Endometrial microvascular endothelial cells (primary cell): Measurements from ENCODE around the gene PREX1. TPM values are rescaled to one million over a fixed set of nuclear protein-coding genes. Genes with fewer than 3 reads are reported as not detected.
"Not testable (repeated sequence)": the region's sequence is repeated elsewhere in the genome, so short reads cannot be mapped to it uniquely, and the experiment has no call there.

Source experiments
- in situ Hi-C: cut with HindIII; loops from 2 replicates; pipeline ENCODE4 v1.10.0; 2017; ENCODE audit warnings: low sequenced_read_pairs, low pct_unique_long_range_greater_than_20kb; ENCODE audit errors: inconsistent ontology term
- total RNA-seq: library from RNA; depleted of rRNA; stranded (reverse); fragments of >200 nt; gene quantifications from one replicate; pipeline ENCODE4 v1.2.3, GENCODE V29; 2015; ENCODE audit errors: inconsistent ontology term

PREX1 gene, protein sequence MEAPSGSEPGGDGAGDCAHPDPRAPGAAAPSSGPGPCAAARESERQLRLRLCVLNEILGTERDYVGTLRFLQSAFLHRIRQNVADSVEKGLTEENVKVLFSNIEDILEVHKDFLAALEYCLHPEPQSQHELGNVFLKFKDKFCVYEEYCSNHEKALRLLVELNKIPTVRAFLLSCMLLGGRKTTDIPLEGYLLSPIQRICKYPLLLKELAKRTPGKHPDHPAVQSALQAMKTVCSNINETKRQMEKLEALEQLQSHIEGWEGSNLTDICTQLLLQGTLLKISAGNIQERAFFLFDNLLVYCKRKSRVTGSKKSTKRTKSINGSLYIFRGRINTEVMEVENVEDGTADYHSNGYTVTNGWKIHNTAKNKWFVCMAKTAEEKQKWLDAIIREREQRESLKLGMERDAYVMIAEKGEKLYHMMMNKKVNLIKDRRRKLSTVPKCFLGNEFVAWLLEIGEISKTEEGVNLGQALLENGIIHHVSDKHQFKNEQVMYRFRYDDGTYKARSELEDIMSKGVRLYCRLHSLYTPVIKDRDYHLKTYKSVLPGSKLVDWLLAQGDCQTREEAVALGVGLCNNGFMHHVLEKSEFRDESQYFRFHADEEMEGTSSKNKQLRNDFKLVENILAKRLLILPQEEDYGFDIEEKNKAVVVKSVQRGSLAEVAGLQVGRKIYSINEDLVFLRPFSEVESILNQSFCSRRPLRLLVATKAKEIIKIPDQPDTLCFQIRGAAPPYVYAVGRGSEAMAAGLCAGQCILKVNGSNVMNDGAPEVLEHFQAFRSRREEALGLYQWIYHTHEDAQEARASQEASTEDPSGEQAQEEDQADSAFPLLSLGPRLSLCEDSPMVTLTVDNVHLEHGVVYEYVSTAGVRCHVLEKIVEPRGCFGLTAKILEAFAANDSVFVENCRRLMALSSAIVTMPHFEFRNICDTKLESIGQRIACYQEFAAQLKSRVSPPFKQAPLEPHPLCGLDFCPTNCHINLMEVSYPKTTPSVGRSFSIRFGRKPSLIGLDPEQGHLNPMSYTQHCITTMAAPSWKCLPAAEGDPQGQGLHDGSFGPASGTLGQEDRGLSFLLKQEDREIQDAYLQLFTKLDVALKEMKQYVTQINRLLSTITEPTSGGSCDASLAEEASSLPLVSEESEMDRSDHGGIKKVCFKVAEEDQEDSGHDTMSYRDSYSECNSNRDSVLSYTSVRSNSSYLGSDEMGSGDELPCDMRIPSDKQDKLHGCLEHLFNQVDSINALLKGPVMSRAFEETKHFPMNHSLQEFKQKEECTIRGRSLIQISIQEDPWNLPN (N-terminal part only)
- total RNA-seq: 60.5 TPM

DNA sequence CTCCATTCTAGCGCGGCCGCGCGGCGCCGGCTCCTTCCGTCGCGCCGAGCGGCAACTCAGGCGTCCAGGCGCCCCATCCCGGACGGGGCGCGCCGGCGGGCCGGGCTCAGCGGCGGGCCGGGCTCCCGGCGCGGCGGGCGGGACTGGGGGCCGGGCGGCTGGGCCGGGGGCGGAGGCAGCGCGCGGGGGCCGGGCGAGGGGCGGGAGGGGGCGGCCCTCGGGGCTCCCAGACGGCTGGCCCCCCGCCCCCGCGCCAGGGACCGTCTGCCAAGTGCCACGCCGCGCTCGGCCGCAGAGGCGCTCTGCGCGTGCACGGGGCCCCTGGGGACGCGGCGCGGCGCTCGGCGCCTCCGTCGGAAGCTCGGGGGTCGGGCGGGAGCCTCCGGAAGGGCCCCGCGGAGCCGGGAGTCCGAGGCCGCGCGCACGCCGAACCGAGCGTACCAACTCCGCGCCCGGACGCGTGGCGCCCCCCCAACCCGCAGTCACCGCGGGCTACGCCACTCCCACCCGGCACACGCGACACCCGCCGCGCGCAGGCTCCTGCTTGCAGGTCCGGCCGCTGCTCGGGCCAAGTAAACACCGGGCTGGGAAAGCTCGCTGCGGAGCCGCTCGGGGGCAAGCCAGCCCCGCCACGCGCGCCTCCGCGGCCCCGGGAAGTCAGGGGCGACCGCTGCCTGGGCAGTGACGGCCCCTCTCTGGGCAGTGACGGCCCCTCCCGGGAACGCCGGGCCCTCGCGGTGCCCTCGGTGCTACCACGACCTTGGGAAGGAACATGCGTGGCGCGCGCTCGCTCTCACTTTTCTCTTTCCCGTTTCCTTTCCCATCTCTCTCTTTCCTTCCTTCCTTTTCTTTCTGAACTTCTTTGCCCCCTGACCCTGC, at the start of gene PREX1:
Gene PREX1 (minus strand): TSS at position 145 of the 879 bp plus-strand sequence. CDS start 139 bp downstream, at position 6.
- in situ Hi-C loops: no loop called here

DNA sequence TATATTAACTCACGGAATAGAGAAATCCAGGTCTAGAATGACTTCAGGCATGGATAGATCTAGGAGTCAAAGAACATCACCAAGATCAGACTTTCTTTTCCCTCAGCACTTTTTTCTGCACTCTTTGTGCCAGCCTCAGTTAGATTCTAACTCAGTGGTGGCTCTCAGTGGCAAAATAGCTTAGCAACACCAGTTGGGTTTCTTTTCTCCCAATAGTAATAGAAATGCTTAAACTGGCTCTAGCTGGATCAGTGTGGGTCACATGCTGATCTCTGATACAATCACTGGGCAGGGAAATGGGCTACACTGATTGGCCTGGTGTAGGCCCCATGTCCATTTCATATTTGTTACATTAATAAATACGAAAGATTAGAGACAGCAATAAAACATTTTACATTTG, 49.5 kb upstream of the PREX1 start:
- in situ Hi-C loops: no loop called here

DNA sequence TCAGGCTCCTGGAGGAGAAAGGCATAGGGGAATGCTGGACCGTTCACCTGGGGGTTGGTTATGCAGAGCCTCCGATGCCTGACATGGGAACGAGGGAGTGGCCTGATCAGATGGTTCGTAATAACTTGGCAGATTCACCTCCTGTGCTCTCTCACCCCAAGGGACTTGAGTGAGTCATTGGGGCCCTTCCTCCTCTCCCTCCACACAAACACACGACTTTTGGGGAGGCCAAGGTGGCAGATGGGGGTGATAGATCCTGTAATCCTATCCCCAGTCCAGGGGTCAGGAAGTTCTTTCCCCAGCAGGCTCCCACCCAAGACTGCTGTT, 48.1 kb upstream of the PREX1 start:
- in situ Hi-C loops: no loop called here

DNA sequence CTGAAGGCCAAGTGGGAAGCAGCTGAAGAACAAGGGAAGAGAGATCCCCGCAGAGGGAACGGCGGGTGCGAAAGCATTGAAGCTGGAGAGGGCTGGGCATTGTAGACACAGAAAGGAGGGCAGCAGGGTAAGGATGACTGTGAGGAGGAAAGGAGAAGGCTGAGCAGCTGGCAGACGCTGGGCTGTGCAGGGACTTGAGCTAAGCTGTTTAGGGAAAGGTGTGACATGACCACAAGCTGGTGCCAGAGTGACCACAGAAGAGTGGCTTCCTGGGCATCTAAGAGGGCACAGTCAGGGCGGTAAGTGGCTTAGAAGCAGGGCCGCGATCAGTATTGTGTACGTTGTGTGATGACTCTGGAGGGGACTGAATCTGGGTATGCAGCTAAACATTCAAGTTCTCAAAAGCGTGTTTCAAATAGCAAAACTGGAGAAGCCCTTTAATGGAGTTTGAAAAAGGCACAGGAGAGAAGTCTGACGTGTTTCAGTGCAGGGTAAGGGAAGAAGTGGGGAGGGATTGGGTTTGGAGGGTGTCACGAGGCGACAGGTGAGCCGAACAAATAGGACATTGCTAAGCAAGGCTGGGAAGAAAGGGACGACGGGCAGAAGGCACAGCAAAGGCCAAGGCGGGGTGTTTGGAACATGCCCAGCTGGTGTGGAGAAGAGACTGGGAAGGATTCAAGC, 47.6 kb upstream of the PREX1 start:
- in situ Hi-C loops: no loop called here

DNA sequence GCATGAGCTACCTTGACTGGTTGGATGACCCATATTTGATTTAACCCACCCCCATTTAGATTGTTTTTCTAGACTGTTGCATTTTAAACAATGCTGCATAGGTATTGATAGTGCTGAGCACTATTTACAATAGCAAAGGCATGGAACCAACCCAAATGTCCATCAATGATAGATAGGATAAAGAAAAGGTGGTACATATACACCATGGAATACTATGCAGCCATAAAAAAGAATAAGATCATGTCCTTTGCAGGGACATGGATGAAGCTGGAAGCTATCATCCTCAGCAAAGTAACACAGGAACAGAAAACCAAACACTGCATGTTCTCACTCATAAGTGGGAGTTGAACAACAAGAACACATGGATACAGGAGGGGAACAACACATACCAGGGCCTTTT, 41.6 kb upstream of the PREX1 start:
- in situ Hi-C loops: not testable (repeated sequence)

DNA sequence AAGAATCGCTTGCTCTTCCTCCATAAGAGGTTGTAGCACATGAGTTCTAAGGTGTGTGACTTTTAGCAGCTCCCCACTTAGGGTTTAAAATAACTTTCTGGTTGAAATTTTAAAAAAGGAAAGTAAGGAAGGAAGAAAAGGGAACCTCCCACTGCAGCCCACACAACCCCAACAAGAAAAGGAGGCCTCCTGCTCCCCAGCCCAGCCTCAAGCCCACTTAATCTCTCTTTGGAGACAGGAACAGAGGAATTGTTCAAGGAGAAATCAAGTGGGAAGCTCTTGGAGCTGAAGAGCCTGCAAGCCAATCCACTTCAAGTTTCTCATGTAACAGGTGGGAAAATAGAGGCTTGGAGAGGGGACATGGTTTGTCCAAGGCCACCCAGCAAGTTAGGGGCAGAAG, 39.1 kb upstream of the PREX1 start:
- in situ Hi-C loops: no loop called here

DNA sequence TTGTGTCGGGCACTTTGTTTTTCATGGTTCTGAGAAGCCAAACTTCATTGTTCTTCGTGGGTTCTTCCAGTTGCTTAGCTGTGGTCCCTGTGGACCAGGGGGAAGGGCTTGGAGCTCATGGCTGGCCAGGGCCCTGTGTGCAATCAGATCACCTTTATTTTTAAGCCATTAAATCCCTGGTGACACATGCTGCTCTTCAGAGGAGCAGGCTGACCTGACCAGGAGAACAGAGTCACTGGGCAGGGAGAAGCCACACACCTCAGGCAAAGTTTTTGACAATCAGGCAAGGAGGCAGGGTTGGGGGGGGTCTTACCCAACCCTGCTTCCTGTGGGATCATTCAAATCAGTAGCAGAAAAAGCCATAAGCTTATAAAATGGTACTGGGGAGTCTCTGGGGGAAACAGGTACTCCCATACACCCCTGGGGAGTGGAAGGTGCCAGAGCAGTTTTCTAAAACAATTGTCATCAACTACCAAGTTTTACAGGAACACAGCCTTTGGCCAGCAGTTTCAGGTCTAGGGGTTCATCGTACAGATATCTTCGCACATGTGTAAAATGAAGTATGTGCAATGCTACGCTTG, 37.0 kb upstream of the PREX1 start:
- in situ Hi-C loops: no loop called here

DNA sequence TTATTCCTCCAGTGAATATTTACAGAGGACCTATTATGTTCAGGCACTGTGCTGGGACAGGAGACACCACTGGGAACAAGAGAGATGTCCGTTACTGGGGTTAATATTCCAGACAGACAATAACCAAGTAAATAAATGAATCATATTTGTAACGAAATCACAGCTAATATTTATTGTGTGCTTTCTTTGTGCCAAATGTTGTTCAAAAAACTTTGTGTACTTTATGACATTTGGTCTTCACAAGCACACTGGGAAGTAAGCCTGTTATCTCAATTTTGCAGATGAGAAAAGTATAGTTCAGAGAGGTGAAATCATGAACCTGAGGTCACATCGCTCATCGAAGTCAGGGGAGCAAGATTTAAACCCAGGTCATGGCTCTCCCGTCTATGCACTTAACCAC, 36.5 kb upstream of the PREX1 start:
- in situ Hi-C loops: no loop called here

DNA sequence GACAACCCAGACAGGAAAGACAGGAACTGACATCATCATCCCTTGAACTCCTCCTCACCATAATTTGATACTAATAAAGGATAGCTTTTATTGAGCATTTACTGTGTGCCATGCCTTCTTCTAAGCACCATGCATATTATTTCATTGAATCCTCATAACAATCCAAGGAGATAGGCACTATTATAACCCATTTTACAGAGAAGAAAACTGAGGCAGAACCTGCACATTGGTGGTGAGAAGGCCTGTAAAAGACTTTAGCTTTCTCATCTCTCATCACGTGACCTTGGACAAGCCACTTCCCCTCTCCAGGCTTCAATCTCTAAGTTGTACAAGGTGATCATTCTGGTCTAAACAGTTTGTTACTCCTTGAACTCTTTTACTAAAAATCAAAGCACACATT, 34.5 kb upstream of the PREX1 start:
- in situ Hi-C loops: no loop called here

DNA sequence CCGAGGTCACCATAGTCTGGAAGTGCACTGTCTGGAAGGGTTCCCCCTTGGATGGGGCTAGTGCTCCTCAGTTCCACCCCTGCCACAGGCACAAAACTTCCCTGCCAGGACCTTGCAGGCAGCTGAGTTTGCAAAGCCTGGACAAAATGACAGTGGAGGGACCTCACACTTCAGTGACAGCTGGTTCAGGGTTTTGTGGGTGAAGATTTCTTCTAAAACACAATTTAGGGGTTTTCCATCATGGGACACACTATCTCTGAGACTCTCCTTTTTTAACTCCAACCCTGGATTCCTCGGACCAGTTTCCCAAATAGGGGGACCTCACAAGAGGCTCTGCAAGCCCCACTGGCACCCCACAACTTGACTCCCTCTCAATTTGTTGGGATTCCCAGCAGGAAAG, 33.6 kb upstream of the PREX1 start:
- in situ Hi-C loops: no loop called here

DNA sequence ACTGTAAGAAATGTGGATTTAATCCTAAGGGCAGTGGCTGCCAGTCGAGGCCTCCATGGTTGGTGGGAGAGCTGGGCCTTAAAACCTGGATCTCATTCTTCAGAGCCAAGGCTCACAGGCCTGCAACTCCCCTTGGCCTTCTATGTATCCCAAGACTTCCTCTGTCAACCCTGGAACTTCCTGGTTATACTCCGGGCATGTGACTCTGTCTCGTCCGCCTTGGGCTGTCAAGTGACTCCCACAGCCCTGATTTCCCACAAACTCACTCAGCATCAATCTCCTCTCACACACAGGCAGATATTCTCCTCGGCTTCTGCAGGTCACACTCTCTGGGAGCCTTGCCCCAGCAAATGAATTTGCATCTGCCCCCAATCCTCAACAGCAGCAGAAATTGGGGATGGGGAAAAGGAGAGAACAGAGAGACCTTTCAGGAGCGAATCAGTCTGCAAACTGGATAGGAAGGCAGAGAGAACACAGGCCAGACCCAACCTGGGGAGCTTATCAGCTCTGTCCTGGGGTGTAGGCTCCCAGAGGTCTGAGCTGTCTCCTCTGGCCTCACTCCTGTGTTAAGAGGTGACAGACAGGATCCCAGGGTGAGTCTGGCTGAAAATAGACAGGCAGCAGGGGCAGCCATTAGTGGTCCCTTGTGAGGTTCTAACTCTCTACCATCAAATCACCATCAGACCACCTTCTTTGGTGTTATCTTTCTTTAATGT, 30.4 kb upstream of the PREX1 start:
- in situ Hi-C loops: no loop called here

DNA sequence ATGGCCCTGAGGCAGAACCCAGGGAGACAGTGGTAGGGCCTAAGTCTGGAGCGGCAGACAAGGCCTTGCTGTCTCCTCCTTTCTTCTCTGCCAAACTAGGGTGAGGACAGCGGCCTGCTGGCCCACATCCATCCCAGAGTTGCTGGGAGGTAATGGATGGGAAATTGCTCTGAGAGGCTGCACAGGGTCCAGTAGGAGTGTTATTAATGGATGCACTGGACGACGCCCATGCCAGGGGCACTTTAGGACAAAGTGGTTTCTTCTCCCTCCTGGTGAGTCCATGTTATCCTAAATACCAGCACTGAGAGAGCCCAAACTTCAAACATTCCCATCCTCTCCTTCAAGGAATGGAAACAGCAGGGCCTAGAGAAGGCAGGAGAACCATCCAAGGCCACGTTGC, 28.3 kb upstream of the PREX1 start:
- in situ Hi-C loops: no loop called here

DNA sequence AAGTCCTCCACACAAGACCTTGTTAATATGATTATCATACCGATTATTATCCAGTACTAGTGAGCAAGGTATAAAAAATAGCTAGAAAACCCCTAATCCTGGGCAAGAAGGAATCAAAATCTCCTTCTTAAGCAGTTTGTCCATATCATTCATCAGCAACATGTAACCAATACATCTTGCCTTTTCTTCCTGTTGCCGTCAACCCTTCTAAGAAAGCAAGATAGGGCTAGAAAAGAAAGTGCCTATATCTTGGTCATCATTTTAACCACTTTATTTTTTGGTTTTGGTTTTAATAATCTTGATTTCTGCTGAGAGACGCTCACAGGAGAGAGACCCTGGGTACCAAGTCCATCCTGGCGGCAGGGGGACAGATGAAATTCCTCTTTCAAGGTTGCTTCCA, 27.2 kb upstream of the PREX1 start:
- in situ Hi-C loops: no loop called here

DNA sequence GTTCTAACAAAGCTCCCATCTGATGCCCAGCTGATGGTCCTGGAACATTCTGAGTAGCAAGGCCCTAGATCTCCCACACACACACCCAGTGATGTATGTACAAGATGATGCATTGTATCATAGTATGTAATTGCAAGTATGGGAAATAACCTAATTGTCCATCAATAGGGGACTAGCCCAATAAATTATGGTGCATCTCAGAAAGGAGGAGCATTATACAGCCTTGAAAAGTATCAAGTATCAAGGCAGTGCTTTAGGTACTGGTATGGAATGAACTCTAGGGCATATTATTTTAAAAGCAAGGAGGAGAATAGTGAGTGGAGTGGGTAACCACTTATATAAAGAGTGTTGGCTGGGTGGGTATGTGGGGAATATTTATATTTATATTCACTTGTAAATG, 24.8 kb upstream of the PREX1 start:
- in situ Hi-C loops: no loop called here

DNA sequence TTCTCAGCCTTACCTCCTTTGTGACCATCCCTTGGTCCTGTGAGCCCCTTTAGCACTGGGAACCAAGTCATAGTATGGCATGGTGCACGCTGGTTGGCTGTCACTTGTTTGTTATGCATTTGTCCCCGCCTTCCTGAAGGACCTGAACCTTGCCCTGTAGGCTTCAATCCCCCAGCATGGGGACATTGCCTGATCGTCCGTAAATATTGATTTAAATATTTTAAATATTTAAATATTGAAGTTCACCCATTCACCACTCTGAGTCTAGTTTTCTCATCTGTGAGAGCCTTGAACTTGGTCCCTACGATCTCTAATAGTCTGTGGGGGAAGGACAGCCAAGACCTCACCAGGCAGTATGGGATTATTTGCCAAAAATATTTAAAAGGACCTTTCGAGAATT, 23.8 kb upstream of the PREX1 start:
- in situ Hi-C loops: no loop called here

DNA sequence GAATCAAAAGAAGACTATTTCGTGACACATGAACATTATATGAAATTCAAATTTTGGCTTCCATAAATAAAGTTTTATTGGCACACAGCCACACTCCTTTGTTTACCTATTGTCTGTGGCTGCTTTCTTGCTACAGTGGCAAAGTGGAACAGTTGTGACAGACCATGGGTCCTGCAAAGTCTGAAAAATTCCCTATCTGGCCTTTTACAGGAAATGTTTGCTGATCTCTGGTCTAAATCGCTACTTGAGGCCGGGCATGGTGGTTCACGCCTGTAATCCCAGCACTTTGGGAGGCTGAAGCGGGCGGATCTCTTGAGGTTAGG, 23.1 kb upstream of the PREX1 start:
- in situ Hi-C loops: no loop called here

DNA sequence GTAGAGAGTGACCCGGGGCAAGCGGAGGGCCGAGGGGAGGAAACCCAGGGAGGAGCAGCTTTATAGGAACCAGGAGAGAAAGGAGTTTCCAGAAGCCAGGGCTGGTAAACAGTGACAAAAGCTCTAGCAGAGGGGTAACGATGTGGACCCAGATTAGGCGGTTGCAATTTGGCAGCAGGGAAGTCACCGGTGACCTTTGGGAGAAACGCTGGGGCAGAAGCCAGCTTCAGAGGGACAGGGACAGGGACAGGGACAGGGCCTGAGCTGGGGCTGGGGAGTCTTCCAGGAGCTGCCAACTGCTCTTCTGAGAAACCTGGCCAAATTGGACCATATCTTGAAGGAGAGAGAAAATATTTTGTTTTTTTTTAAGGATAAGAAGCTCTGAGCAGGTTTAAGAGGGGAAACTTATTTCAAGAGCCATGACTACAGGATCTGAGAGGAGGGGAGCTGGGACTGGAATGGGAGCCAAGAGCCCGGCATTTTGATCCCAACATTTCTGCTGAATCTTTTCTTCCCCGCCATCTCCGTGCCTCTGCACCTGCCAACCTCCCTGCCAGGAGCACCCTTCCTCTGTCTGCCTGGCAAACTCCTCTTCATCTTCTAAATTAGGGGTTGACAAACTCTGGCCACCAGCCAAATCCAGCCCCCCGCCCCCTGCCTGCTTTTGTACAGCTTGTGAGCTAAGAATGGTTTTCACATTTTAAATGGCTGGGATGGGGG, 22.6 kb upstream of the PREX1 start:
- in situ Hi-C loops: no loop called here
